ENCODE data around the gene TBC1D22A.
"Not testable (repeated sequence)": the region's sequence is repeated elsewhere in the genome, so short reads cannot be mapped to it uniquely, and the experiment has no call there.

TBC1D22A gene

DNA sequence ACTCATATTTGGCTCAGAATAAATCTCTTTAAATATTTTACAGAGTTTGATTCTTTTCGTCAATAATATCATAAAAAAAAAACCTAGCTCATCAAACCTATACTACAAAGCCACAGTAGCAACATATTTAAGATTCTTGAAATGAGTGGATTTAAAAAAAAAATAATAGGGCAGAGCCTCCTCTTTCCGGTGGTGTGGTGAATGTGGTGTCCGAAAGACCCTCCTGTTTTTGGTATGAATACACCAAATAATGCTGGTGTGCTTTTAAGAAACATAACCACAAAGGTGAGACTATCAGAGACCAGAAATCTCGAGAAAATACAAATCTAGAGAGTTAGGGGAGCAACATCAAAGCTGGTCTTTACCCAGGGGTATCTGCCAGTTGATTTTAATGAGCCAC lies 342.6 kb downstream of the TBC1D22A start:
- DNase-seq (ENCODE audit: low spot score), result no peak

DNA sequence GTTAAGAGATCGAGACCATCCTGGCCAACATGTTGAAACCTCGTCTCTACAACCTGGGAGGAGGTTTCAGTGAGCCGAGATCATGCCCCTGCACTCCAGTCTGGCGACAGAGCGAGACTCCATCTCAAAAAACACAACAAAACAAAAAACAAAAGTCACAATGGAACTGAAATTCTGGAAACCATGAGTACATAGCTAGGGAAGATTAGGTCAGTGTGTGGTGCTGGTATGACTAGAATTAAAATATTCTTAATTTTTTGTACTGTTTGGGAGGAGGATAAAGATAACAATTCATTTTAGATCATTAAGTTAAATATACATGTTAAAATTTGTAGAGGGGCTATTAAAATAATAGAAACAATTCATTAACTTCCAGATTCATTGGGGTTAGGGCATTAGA lies 344.4 kb downstream of the TBC1D22A start:
- DNase-seq (ENCODE audit: low spot score), result no peak

DNA sequence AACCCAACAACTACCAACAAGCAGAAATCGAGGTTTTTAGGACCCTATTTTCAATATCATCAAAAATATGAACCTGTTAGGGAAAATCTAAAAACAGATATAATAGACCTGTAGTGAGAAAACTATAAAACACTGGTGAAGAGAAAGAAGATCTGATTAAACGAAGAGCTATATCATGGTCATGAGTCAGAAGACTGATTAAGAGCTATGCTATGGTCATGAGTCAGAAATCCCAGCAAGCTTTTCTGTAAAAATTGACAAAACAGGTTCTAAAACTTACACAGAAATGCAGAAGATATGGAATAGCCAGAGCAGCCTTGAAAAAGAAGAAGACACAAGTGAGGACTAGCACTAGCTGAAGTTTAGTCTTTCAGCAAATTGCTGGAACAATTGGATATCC lies 345.0 kb downstream of the TBC1D22A start:
- peak; percentile 83 for DNase-seq (ENCODE audit: low spot score)

DNA sequence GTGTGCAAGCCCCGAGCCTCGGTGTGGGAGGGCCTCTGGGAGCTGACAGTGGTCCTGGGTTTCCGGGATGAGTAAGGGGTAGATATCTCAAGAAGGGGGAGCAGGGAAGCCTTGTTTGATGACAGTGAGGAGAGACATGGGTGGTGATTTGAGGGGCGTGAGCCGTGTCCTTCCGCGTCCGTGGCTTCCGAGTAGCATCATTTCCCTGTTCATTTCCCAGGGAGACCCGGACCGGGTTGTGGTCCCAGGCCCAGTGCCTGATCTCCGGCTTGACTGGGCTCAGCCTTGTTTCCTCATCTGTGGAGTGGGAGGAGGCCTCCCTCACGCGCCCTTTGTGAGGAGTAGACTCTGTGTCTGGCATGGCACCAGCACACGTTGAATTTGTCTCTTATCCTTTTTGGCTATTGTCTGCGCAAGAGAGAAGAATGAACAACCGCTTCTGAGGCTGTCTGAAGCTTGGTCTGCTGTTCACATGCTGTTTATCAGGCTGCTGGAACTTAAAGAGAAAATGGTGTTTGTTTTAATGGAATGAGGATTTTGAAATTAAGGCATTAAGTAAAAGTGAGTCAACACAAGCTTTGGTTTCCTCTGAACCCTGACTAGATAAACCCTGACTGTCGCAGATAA lies 348.5 kb downstream of the TBC1D22A start:
- DNase-seq (ENCODE audit: low spot score), result no peak

DNA sequence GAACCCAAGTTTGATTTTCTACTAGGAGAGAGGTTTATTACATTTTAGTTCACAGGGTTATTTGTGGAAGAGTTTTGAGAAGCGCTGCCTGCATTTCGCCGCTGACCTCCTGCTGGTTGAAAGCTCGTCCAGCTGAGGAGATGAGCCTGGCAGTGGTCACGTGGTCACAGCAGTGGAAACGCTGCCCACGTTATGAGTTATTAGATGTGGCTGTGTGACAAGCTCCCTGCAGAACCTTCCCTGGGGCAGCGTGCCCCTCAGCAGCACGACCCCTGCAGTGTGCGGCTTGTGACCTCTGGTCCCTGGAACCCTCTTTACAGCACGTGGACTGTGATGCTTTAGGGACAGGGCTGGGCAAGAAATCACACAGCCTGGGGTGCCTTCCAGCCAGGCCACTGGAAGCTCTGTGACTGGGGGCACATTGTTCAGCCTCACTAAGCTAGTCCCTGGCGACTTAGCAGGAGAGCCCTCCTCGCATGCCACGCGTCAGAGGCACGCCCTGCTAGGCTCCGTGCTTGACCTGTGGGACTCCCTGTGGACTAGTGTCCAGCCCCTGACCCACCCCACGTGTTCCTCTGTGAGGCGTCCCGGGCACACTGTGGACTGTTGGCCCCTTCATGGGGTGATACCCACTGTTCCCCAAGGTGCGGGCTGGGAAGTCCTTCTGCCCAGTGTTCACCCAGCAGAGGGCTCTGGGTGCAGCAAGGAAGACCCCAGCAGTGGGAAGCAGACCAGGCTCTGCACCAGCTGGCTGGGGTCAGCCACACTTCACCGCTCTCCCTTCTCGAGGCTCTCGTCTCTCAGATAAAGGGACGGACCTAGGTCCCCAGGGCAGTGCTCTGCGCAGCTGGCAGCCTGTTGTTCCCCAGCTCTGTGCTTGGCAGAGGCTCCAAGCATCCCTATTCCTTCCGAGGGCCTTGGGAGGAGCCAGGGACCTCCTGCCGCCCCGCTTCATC lies 349.5 kb downstream of the TBC1D22A start:
- no peak for DNase-seq (ENCODE audit: low spot score)

DNA sequence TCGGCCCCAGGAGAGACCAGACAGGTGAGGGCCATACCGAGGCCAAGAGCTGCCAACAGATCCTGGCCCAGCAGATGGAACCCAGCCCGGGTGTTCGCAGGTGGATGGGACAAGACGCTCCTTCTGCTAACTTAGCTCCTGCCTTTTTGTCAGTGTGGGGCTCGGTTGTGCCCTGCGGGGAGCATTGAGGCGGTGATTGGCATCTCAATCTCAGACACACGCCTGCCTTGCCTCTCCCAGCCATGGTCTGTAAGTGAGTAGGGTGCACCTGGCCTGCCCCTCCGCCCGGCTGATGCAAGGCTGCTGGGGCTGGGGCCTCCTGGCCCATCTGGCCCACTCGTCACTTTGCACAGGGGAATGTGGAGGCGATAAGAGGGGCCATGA lies 350.1 kb downstream of the TBC1D22A start:
- DNase-seq (ENCODE audit: low spot score), result no peak

DNA sequence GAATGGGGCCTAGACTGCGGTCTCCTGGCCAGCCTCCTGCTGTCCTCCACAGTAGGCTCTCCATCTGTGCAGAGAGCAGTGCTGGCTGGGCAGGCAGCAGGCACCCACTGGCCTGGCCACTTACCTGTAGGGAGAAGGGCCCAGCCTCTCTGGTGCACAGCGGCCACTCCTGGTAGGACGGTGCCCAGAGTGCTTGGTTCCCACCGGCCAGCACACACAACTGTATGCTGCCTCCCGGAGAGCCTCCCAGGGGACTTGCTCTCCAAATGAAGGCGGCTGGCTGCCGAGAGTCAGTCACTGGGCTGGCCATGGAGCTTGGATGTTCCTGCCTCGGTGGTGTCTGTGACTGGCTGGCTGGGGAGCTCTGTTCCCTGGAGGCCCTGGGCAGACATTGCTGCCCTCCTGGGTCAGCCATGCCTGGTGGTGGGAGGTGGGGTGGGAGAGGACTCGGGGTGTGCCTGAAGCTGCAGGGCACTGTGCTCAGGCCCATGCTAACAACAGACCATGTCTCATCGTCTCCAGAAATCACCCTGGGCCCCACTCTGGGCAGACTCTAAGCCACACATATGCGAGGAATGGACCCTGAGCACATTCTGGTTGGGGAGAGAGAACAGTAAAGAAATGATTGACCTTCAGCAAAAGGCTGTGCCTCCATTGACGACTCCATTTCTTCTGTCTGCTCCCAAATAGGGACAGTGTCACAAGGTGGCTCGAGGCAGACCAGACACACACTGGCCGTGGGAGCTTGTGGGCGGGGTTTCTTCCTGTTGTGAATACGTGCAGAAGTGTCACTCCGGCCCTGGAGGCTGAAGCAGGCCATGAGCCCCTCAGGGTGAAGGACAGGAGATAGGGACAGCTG lies 350.8 kb downstream of the TBC1D22A start:
- DNase-seq (ENCODE audit: low spot score), result no peak

DNA sequence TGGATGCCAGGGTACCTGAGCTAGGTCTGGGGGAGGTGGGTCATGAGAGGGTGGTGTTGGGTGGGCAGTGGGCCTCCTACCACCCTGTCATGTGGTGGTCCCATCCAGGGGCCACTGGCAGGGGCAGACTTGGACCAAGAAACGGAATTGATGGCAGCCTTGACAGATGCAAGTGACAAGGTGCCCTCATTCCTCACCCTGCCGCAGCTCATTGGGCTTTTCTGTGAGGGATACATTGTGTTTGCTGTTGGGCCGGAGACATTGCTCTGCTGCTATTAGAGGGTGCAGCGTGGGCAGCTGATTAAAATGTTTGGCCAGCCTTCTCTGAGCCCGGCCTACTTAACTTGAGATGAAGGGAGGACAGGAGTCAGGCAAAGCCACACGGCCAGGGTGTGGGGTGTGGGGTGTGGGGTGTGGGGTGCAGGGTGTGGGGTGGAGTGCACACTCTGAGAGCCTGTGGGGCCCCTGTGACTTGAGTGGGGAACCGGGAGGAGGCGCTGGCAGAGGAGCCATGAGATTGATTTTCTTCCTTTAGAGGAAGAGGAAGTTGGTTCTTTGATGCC lies 351.5 kb downstream of the TBC1D22A start:
- DNase-seq (ENCODE audit: low spot score), result no peak

DNA sequence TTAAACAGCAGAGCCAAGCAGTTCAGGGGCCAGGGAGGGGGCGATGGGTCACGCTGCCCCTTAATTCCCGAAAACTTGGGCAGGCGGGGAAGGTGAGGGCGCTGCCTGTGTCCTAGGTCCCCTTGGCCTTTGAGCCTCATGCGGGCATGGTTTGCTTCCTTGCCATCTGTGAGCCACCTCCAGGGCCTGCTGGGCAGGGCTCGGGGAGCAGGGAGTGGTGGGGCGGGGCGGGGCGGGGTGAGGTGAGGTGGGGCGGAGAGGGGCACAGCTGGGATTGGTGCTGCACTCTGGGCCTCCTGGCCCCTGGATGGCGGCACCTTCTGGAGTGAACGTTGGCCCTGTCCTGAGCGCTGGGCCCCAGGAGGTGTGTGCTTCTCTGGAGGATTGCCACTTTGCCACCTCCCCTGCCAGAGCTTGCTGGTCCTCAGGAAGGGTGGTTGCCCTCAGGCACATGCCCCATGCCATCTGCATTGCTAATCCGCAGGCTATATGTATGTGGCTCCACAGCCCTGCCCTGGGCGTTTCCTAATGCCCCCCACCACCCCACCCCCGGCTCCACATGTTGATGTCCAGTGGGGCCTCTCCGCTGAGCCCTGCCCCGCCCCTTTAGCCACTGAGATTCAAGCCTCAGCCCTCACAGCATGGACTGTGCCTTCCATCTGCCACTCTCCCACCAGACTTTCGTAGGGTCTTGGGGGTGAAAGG lies 352.5 kb downstream of the TBC1D22A start:
- DNase-seq (ENCODE audit: low spot score), result no peak

DNA sequence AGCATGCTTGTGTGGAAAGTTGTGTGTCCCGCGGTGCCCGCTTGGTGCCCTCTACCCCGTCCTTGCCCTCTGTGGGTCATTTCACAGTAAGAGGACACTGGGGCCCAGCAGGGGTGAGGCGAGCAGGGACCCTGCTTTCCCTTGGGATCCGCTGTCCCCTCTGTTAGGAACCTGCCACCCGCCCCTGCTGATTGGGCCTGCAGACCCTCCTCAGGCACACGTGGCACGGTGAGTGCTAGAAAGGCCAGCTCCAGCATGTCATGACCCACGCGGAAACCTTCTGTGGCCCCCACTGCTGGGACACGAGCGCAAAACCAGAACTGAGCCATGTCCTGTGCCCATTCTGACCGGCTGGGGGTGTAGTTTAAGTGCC lies 353.1 kb downstream of the TBC1D22A start:
- DNase-seq (ENCODE audit: low spot score), result no peak

DNA sequence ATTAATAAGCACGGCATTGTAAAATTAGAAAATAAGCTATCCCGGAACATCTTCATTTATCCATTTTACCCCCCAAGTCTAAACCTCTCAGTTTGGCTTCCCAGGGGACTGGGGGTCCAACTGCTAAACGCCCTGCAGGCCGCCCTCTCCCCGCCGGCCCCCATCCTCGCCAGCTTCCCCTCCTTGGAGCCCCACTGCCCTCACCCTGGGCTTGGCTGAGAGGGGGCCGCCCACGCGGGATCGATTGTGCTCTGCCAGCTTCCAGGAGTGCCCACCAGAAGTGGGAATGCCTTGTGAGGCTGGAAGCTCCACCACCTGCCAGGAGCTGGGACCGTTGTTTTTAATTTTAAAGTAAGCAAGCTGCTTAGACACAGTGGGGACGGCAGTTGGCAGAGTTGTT lies 353.5 kb downstream of the TBC1D22A start:
- DNase-seq (ENCODE audit: low spot score), result no peak

DNA sequence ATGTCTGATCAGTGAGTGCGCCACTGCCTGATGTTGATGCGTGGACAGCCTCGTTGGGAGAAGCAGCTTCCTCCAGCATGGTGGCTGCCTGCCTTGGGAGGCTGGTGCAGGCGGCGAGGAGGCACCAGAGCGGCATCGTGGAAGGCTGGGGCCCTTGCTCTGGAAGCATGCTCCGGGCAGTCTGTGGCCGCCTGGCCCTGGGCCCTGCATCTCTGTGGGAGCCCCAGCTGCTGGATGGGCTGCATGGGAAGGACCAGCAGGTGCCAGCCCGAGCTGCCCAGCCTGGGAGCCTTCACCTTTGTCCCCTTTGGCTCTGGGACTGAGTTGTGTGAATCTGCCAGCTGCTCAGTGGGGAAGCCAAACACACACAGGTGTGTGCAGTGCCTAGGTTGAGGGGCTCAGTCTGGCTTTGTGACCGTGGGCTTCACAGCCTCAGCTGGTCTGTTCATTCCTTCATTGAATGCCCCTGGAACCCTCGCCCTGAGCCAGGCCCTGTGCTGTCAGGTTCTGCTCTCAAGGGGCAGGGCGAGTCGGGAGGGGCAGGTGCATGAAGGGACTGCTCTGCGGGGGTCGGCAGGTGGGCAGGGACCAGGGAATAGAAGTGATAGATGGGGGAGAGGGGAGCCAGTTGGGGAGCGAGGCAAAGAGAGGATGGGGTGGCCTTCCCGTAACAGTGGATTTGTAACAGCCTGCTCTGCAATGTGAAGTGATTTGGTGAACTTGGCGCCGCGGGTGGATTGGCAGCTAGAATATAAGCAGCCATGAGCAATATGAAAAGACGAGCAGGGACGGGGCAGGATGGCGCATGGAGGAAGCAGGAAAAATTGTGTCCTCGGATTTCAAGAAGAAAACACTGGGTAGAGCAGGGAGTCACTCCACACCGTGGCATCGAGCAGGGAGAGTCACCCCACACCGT lies 354.2 kb downstream of the TBC1D22A start:
- DNase-seq (ENCODE audit: low spot score), result no peak

DNA sequence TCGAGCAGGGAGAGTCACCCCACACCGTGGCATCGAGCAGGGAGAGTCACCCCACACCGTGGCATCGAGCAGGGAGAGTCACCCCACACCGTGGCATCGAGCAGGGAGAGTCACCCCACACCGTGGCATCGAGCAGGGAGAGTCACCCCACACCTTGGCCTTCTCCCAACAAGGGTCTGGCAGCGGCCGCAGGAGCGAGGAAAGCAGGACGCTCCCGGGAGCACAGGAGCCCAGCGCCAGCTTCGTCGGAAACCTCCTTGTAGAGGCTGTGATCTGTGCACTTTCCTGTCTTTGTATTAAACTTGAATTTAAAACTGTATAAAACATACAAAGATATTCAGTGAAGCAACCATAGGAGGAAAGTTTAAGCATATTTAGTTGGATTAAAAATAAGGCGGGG lies 355.0 kb downstream of the TBC1D22A start:
- DNase-seq (ENCODE audit: low spot score), result not testable (repeated sequence)

DNA sequence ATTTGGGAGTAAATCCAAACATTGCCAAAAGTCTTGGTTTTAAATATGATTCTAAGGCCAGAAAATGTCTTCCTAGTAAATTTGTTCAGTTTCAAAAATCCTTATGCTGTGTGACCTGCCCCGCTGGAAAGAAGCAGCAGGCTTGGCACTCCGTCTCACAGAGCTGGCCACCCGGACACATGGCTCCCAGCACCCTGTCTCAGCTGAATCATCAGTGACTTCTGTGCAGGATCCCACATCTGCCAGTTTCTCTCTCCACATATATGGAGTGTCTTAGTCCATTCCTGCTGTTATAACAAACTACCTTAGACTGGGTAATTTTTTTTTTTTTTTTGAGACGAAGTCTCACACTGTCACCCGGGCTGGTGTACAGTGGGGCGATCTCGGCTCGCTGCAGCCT lies 356.7 kb downstream of the TBC1D22A start:
- DNase-seq (ENCODE audit: low spot score), result no peak

DNA sequence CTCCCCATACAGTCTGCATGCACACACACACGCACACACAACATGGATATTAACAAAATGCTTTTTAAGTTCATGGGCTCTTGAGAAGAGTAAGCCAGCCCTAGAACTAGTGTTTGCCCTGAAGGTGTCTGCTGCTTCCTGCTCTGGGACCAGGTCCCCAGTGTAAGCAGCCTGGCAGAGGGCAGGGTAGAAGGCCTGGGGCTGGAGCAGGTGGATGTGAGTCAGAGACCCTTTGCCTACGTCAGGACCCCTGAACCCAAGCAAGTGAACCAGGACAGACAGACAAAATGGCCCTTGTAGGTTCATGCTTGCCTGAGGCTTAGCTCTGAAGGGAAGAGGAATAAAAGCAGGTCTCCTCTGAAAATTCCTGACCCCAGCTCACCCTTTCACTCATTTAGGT lies 357.9 kb downstream of the TBC1D22A start:
- DNase-seq (ENCODE audit: low spot score), result no peak

DNA sequence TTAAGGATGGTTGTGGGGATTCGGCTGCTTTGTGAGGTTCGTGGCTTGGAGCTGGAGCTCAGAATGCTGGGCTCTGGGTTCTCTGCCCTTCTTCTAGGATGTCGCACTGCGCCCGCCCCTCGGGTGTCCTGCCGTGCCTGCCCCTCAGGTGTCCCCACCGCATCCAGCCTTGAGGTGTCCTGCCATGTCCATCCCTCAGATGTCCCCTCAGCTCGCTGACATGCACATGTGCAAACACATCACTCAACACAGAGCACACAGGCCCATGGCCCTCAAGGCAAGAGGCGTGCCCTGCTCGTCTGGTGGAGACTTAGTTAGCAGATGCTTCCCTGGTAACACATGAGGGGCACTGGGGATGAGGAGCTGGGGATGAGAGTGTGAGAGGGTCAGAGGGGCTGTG lies 359.3 kb downstream of the TBC1D22A start:
- no peak for DNase-seq (ENCODE audit: low spot score)

DNA sequence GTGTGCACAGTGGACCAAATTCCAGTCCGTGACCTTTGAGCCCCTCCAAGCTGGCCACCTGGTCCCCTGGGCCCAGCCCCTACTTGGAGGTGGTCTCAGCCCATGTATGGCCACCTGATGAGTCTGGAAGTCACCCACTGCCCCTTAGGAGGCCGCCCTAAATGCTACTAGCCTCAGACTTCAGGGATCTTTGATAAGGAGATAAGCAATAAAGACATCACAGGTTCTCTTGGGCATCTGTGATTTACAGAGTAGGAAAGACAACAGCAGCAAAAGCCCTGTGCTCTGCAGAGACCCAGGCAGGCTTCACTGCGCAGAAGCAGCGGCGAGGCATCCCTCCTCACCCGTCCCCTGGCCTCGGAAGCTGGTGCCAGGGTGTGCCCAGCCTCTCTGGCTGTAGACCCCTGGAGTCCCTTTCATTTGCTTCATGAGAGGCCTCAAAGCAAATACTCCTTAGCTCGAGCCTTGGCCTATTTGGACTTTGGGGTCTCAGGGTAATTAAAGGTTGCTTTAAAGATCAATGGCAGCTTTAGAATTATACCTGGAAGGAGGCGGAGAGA lies 360.1 kb downstream of the TBC1D22A start:
- no peak for DNase-seq (ENCODE audit: low spot score)

DNA sequence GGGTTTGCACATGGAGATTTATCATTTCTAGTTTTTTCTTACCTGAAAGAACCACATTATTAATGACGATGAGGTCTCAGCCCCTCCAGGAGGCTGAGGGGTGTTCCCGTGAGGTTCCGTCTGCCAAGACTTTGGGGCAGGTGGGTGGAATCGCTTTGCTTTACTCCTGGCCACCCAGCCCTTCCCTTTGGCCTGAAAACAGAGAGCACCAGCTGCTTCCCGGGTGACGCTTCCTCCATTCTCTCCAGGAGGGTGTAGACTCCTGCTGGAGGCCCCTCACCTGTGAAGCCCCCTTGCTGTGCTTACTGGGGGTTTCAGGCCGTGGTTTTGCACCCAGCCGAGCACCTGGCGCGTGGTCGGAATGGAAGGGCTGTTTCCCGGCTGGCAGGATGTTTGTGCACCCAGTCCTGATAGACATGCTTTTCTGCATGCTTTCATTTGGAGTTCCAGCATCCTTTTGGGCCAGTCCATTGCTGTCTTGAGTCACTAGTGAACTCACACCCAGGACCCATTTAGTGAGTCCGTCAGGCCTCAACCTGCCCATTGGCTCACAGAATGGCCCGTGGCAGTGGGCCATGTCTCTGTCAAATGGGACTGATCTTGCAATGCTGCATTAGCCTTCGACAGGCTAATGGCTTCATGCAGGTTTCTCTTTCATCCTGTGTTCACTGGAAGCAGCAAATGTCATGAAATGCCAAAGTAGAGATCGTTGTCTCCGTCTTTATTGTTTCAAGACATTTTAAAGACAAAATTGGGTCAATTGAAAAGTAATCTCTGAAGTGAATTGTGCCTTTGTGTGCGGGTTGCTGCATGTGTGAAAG lies 360.8 kb downstream of the TBC1D22A start:
- DNase-seq (ENCODE audit: low spot score), result no peak

DNA sequence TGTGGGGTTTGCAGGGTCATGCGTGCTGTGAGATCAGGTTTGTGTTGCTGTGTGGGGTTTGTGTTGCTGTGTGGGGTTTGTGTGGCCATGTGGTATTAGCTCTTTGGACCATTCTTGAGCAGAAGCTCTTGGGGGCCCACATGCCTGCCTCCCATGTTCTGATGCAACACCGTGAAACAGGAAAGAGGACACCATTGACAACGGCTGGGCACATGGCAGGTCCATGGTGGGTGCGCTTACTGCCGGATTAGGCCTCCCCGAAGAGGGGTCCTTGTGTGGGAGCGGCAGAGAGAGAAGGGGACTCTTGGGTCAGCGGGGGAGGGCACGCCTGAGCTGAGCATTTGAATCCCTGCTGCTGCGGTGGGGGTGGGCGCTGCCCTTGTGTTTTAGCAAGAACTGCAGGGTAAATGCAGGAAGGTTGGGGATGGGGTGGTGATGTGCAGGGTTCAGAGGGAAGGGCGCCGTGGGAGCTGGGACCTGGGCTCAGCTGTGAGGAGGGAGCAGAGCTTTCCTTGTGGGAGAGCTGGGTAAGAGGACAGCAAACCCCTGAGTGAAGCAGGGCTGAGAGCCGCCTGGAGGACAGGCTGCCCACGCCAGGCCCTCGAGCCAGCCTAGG lies 361.5 kb downstream of the TBC1D22A start:
- no peak for DNase-seq (ENCODE audit: low spot score)

Data from hepatic stellate cell (primary cell).